Ovary (tissue), 3 donors: Measurements from ENCODE around the gene PRKAB1.

Source experiments
- CTCF ChIP-seq, 3 donors: fragments of 450-650 bp in 2 of 3; fragments of 200-600 bp in 1 of 3; IDR thresholded peaks; one replicate each; pipeline versions ENCODE4 v1.5.1 to v1.8.0; 2016 to 2022; ENCODE audit warnings: antibody characterized with exemption in 3 of 3, mild to moderate bottlenecking in 1 of 3
- EP300 ChIP-seq: sonication (generic); formaldehyde crosslinking; IDR thresholded peaks from one replicate; pipeline ENCODE4 v1.6.1; 2017; ENCODE audit warnings: antibody characterized with exemption
- POLR2A ChIP-seq: fragments of 450-650 bp; IDR thresholded peaks from one replicate; pipeline ENCODE4 v1.6.1; 2017; ENCODE audit warnings: antibody characterized with exemption, mild to moderate bottlenecking, moderate library complexity
- donor health status: DM: no; HTN: no; CAD: no.

GRCh38 chr12:119682639-119683252 is 14.8 kb downstream of the PRKAB1 start:
- TF ChIP-seq CTCF (IDR thresholded peaks at IDR 0.05) = no peak
- TF ChIP-seq EP300 = no peak
- no peak for TF ChIP-seq POLR2A
